ENCODE measurements around the gene PTPRN2.

DNA sequence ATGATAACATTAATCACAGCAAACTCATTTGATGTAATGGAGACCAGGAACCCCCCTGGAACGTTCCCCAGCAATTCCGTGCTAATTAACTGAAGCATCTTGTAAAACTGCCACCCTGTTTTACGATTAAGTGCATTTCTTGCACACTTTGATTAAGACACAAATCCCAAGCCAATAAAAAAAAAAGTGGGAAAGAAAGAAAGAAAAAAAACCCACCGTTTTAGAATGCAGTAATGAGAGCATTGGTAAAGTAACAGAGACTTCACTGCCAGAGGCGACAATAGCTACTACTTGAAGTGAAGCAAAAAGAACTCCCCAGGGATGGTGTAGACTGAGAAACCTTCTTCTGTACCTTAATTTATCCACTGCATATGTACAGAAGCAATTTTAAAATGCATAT lies 616.1 kb downstream of the PTPRN2 start:
- TF ChIP-seq, protein P1, sequence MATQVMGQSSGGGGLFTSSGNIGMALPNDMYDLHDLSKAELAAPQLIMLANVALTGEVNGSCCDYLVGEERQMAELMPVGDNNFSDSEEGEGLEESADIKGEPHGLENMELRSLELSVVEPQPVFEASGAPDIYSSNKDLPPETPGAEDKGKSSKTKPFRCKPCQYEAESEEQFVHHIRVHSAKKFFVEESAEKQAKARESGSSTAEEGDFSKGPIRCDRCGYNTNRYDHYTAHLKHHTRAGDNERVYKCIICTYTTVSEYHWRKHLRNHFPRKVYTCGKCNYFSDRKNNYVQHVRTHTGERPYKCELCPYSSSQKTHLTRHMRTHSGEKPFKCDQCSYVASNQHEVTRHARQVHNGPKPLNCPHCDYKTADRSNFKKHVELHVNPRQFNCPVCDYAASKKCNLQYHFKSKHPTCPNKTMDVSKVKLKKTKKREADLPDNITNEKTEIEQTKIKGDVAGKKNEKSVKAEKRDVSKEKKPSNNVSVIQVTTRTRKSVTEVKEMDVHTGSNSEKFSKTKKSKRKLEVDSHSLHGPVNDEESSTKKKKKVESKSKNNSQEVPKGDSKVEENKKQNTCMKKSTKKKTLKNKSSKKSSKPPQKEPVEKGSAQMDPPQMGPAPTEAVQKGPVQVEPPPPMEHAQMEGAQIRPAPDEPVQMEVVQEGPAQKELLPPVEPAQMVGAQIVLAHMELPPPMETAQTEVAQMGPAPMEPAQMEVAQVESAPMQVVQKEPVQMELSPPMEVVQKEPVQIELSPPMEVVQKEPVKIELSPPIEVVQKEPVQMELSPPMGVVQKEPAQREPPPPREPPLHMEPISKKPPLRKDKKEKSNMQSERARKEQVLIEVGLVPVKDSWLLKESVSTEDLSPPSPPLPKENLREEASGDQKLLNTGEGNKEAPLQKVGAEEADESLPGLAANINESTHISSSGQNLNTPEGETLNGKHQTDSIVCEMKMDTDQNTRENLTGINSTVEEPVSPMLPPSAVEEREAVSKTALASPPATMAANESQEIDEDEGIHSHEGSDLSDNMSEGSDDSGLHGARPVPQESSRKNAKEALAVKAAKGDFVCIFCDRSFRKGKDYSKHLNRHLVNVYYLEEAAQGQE (IDR thresholded peaks at IDR 0.05; ENCODE audit: insufficient read depth in 1 of 2, low read depth in 2 of 2, low read length in 1 of 2), result no peak
- no peak for TF ChIP-seq POLR2AphosphoS5 (IDR thresholded peaks at IDR 0.05; ENCODE audit: low read depth, low read length)
- TF ChIP-seq, protein P2, sequence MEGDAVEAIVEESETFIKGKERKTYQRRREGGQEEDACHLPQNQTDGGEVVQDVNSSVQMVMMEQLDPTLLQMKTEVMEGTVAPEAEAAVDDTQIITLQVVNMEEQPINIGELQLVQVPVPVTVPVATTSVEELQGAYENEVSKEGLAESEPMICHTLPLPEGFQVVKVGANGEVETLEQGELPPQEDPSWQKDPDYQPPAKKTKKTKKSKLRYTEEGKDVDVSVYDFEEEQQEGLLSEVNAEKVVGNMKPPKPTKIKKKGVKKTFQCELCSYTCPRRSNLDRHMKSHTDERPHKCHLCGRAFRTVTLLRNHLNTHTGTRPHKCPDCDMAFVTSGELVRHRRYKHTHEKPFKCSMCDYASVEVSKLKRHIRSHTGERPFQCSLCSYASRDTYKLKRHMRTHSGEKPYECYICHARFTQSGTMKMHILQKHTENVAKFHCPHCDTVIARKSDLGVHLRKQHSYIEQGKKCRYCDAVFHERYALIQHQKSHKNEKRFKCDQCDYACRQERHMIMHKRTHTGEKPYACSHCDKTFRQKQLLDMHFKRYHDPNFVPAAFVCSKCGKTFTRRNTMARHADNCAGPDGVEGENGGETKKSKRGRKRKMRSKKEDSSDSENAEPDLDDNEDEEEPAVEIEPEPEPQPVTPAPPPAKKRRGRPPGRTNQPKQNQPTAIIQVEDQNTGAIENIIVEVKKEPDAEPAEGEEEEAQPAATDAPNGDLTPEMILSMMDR (IDR thresholded peaks at IDR 0.05), result no peak
